K562 (cell line): ENCODE results near the gene MSN. TPM values are rescaled to one million over a fixed set of nuclear protein-coding genes. Genes with fewer than 3 reads are reported as not detected.

ENCODE experiments used
- ATAC-seq: fragments of 200-7000 bp; cut with Tn5 transposase; 3 replicates; pipeline ENCODE4 v1.9.1; 2020; ENCODE audit warnings: moderate library complexity
- BruUV-seq: library from RNA; stranded (reverse); fragments of 400-500 nt; replicated peaks from 2 replicates; lab custom pipeline; 2021; lab: Mats Ljungman, UMichigan
- CTCF ChIA-PET: fragments of 300-600 bp; formaldehyde crosslinking; extraction: SDS; loops from one replicate; lab custom pipeline; 2021; ENCODE audit warnings: low intra/inter-chr PET ratio; lab: Yijun Ruan, JAX
- POLR2A ChIA-PET: fragments of 300-600, 350-650 bp; sonication (Branson Sonifier 250); formaldehyde crosslinking; extraction: SDS; loops from one replicate; lab custom pipeline; 2021; ENCODE audit warnings: antibody characterized with exemption, inconsistent platforms; lab: Yijun Ruan, JAX
- DNase-seq, 4 experiments: peaks; one replicate each; pipeline versions ENCODE4 v3.0.0 to v3.0.0-alpha.2; 2011 to 2018; ENCODE audit warnings: low spot score in 3 of 4, mixed read lengths in 3 of 4; ENCODE audit errors: extremely low read depth in 1 of 4
- FAIRE-seq: peaks from 2 replicates; lab custom pipeline; 2011; peaks lifted over from hg19 to GRCh38; lab: Jason Lieb, UNC
- H2AFZ ChIP-seq: 2 replicates; pipeline ENCODE4 v1.6.0; 2011; ENCODE audit warnings: low read depth, low read length, control low read depth, inconsistent platforms
- H3K27ac ChIP-seq: fragments of 200-600 bp; 3 replicates; pipeline ENCODE4 v1.8.0; 2011; ENCODE audit warnings: low read depth, mild to moderate bottlenecking, control low read depth, inconsistent platforms, low read length, moderate library complexity, mixed read lengths; ENCODE audit errors: extremely low read depth
- H3K27me3 ChIP-seq, 2 experiments: fragments of 300-600 bp in 1 of 2; 2 replicates in 1 of 2; 3 replicates in 1 of 2; pipeline versions ENCODE4 v1.6.0 to v1.8.0; 2011; ENCODE audit warnings: inconsistent platforms in 2 of 2, low read length in 2 of 2, mild to moderate bottlenecking in 1 of 2, mixed read lengths in 1 of 2, moderate library complexity in 1 of 2; ENCODE audit not compliant: control insufficient read depth in 2 of 2, insufficient read depth in 2 of 2
- H3K36me3 ChIP-seq: fragments of 300-600 bp; 3 replicates; pipeline ENCODE4 v1.8.0; 2011; ENCODE audit warnings: mild to moderate bottlenecking, low read length, inconsistent platforms; ENCODE audit not compliant: control insufficient read depth, insufficient read depth
- H3K4me1 ChIP-seq, 2 experiments: fragments of 200-600 bp in 1 of 2; replicated peaks in 1 of 2; 2 replicates in 1 of 2; 3 replicates in 1 of 2; pipeline versions ENCODE4 v1.5.1 to v1.8.0; 2011; ENCODE audit warnings: inconsistent platforms in 2 of 2, low read length in 2 of 2, mild to moderate bottlenecking in 1 of 2, mixed read lengths in 1 of 2, moderate library complexity in 1 of 2; ENCODE audit not compliant: control insufficient read depth in 2 of 2, insufficient read depth in 2 of 2
- H3K4me2 ChIP-seq: 2 replicates; pipeline ENCODE4 v1.6.1; 2011; ENCODE audit warnings: low read length, control low read depth, inconsistent platforms, mixed read lengths; ENCODE audit not compliant: insufficient read depth
- H3K4me3 ChIP-seq: fragments of 200-600 bp; sonication (generic), shearing (Covaris generic); 2 replicates; pipeline ENCODE4 v1.5.1; 2016; ENCODE audit warnings: control low read depth, inconsistent platforms
- H3K79me2 ChIP-seq: fragments of 200-600 bp; 3 replicates; pipeline ENCODE4 v1.8.0; 2011; ENCODE audit warnings: low read length, inconsistent platforms; ENCODE audit not compliant: control insufficient read depth, insufficient read depth
- H3K9ac ChIP-seq, 2 experiments: 2 replicates each; pipeline versions ENCODE4 v1.6.0 to v1.6.1; 2011; ENCODE audit warnings: low read depth in 2 of 2, low read length in 2 of 2, control low read depth in 1 of 2, inconsistent platforms in 1 of 2, mild to moderate bottlenecking in 1 of 2, mixed read lengths in 1 of 2; ENCODE audit not compliant: insufficient read depth in 1 of 2
- H3K9me1 ChIP-seq: one replicate; pipeline ENCODE4 v1.6.0; 2011; ENCODE audit warnings: inconsistent platforms, mild to moderate bottlenecking, low read length, moderate library complexity; ENCODE audit not compliant: control insufficient read depth, insufficient read depth
- H3K9me3 ChIP-seq: replicated peaks from 2 replicates; pipeline ENCODE4 v1.5.1; 2011; ENCODE audit warnings: low read depth, low read length, inconsistent platforms; ENCODE audit not compliant: control insufficient read depth, insufficient read depth
- H4K20me1 ChIP-seq: replicated peaks from 2 replicates; pipeline ENCODE4 v1.6.1; 2011; ENCODE audit warnings: low read length, inconsistent platforms, mixed read lengths; ENCODE audit not compliant: control insufficient read depth, insufficient read depth
- AFF1 ChIP-seq, 2 experiments: fragments of 450-650 bp; IDR thresholded peaks; 2 replicates each; pipeline ENCODE4 v1.6.1; 2018; ENCODE audit warnings: mild to moderate bottlenecking in 2 of 2, low read depth in 1 of 2; ENCODE audit not compliant: partially characterized antibody in 2 of 2
- CBFA2T3 ChIP-seq: fragments of 450-650 bp; IDR thresholded peaks from 2 replicates; pipeline ENCODE4 v1.6.1; 2017
- MEIS2 ChIP-seq: fragments of 450-650 bp; IDR thresholded peaks from 2 replicates; pipeline ENCODE4 v1.6.1; 2014; ENCODE audit warnings: mild to moderate bottlenecking; ENCODE audit not compliant: partially characterized antibody
- SUPT5H ChIP-seq: fragments of 450-650 bp; IDR thresholded peaks from 2 replicates; pipeline ENCODE4 v1.6.1; 2016
- TAL1 ChIP-seq: fragments of 450-650 bp; IDR thresholded peaks from 2 replicates; pipeline ENCODE4 v1.6.1; 2016; ENCODE audit warnings: mild to moderate bottlenecking
- VEZF1 ChIP-seq: fragments of 200-800 bp; sonication (Bioruptor generic); IDR thresholded peaks from 2 replicates; pipeline ENCODE4 v1.6.1; 2017; ENCODE audit warnings: missing genetic modification characterization, missing compliant biosample characterization
- ZNF282 ChIP-seq: sonication (generic); formaldehyde crosslinking; IDR thresholded peaks from 2 replicates; pipeline ENCODE4 v1.8.1; 2023; ENCODE audit warnings: missing genetic modification reagents
- WGBS: fragments of 100-300 bp; shearing (Covaris generic); methylation state at CpG from one replicate; pipeline ENCODE4 v1.1.6; 2016; ENCODE audit warnings: low coverage, mixed read lengths; ENCODE audit not compliant: insufficient coverage; ENCODE audit errors: missing lambda C conversion rate; 5-methylcytosine and 5-hydroxymethylcytosine counted together
- in situ Hi-C: fragments of 300-500 bp; cut with MboI; formaldehyde crosslinking; loops from 4 replicates; pipeline ENCODE4 v1.15.0; 2018; ENCODE audit warnings: inconsistent platforms, mixed read lengths
- intact Hi-C: fragments of 100-400 bp; cut with micrococcal nuclease; formaldehyde crosslinking; loops from 2 replicates; pipeline ENCODE4 v1.14.2; 2022
- polyA plus RNA-seq, 8 experiments: library from polyadenylated mRNA; depleted of rRNA in 4 of 8; stranded (reverse) in 5 of 8; unstranded in 3 of 8; fragments of >200 nt; fragmentation: Nextera tagmentation in 2 of 8; fragmentation: Illumina TruSeq in 1 of 8; extraction: Ambion mirVana in 2 of 8; extraction: Trizol in 1 of 8; gene quantifications; 2 replicates each; pipeline versions ENCODE4 v1.2.1 to v1.2.3, GENCODE V29; 2011 to 2014; ENCODE audit warnings: inconsistent platforms in 1 of 8, missing spikeins in 1 of 8
- total RNA-seq, 7 experiments: library from RNA; depleted of rRNA in 6 of 7; stranded (reverse); fragments of >200 nt in 6 of 7; fragmentation: Illumina TruSeq in 2 of 7; extraction: Trizol in 2 of 7; gene quantifications; 2 replicates each; pipeline versions ENCODE4 v1.2.1 to v1.2.3, GENCODE V29; 2011 to 2021; ENCODE audit warnings: low replicate concordance in 1 of 7

The MSN gene
- total and polyA plus RNA-seq, 9 of the 15 experiments (the other 6 are each of a cell fraction or from before 2014, with no cell fraction given) = 128 to 486 (median 237) TPM

GRCh38 chrX:65731684-65732289 lies 64.3 kb downstream of the MSN start:
- FAIRE-seq = no peak
- intact Hi-C loops (no loop called here), in situ Hi-C loops (loop anchor here (10.0 kb wide), 1 partner anchor 253 kb away; no protein-coding TSS in a partner anchor)
- WGBS = no CpG with 5 or more reads among the region's 1 CpG
- TF ChIP-seq MEIS2 (no peak), SUPT5H (no peak), CBFA2T3 (no peak), ZNF282 (CRISPR knock-in tag) (no peak), AFF1 (IDR thresholded peaks at IDR 0.05; ENCODE audit: low read depth in 1 of 2, partially characterized antibody in 2 of 2) (no peak), TAL1 (no peak), VEZF1 (CRISPR knock-in tag) (no peak)
- Histone ChIP-seq H2AFZ (no peak overlapping the region), H4K20me1 (no peaks in the 10 kb centered on the region), H3K9ac (no peak overlapping the region), H3K4me1 (no peaks in the 10 kb centered on the region), H3K4me2 (no peak overlapping the region), H3K9me3 (no peaks in the 10 kb centered on the region), H3K27me3 (no peaks in the 10 kb centered on the region), H3K4me3 (no peak overlapping the region), H3K36me3 (peaks cover 94% of the 10 kb centered on the region; the same call in 2 of the 3 replicates), H3K79me2 (peaks cover 5% of the 10 kb centered on the region; the same call in 2 of the 3 replicates), H3K27ac (no peak overlapping the region), H3K9me1 (no peaks in the 10 kb centered on the region)
- no peak for DNase-seq
- ATAC-seq = no peak
- ChIA-PET CTCF (interaction anchor here (0.6 kb wide), 1 partner anchor 13 kb away, joined by 3 read pairs; no protein-coding TSS in a partner anchor), POLR2A (no interaction called here)
- BruUV-seq = no TSS peak
